ENCODE measurements around the gene ZNF12. TPM values are rescaled to one million over a fixed set of nuclear protein-coding genes. Genes with fewer than 3 reads are reported as not detected.

ZNF12 gene
- total and polyA plus RNA-seq, 2 donors (not counting 1 experiment from before 2014, with no cell fraction given) = 15.9 to 17.8 TPM

DNA sequence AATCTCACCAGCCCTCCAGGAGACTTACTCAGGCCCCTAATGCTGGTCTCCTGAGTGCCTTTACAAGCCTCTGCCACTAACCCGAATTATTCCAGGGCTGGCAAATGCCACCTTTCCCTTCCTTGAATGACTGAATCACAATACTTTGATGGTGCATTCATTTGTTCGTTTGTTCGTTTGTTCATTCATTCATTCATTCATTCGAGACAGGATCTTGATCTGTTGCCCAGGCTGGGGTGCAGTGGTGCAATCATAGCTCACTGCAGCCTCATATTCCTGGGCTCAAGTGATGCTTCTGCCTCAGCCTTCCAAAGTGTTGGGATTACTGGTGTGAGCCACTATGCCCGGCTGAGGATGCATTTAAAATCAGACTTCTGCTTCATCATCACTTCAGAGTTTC lies 6.0 kb downstream of the ZNF12 start:
- Histone ChIP-seq H3K27me3 (ENCODE audit: control insufficient read depth, insufficient read depth, low read length) (no peaks in the 10 kb centered on the region), H3K9me3 (ENCODE audit: control insufficient read depth, insufficient read depth, low read depth, low read length) (peaks cover 2% of the 10 kb centered on the region), H4K20me1 (ENCODE audit: control insufficient read depth, extremely low read depth, insufficient read depth, low read length) (no peaks in the 10 kb centered on the region), H3K27ac (ENCODE audit: insufficient read depth, low read length) (no peak overlapping the region), H3K79me2 (ENCODE audit: control insufficient read depth, insufficient read depth, low read length) (peaks cover 48% of the 10 kb centered on the region), H3K4me2 (ENCODE audit: extremely low read depth, insufficient read depth, low read length) (no peak overlapping the region), H3K4me1 (ENCODE audit: control insufficient read depth, extremely low read depth, insufficient read depth, low read length) (no peaks in the 10 kb centered on the region), H2AFZ (ENCODE audit: low read length) (no peak overlapping the region), H3K4me3 (replicated peaks in 1 of 4; ENCODE audit: control extremely low read depth in 1 of 4, insufficient read depth in 1 of 4, low read depth in 3 of 4, low read length in 4 of 4) (no peak overlapping the region), H3K9ac (ENCODE audit: insufficient read depth, low read length) (no peak overlapping the region), H3K36me3 (ENCODE audit: control insufficient read depth, insufficient read depth, low read length) (peaks cover 12% of the 10 kb centered on the region)
- DNase-seq (ENCODE audit: low read depth in 2 of 2) = no peak
- TF ChIP-seq, protein P1, sequence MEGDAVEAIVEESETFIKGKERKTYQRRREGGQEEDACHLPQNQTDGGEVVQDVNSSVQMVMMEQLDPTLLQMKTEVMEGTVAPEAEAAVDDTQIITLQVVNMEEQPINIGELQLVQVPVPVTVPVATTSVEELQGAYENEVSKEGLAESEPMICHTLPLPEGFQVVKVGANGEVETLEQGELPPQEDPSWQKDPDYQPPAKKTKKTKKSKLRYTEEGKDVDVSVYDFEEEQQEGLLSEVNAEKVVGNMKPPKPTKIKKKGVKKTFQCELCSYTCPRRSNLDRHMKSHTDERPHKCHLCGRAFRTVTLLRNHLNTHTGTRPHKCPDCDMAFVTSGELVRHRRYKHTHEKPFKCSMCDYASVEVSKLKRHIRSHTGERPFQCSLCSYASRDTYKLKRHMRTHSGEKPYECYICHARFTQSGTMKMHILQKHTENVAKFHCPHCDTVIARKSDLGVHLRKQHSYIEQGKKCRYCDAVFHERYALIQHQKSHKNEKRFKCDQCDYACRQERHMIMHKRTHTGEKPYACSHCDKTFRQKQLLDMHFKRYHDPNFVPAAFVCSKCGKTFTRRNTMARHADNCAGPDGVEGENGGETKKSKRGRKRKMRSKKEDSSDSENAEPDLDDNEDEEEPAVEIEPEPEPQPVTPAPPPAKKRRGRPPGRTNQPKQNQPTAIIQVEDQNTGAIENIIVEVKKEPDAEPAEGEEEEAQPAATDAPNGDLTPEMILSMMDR (conservative IDR thresholded peaks at IDR 0.05 in 1 of 2, IDR thresholded peaks at IDR 0.05 in 1 of 2; ENCODE audit: low read depth in 1 of 2, low read length in 2 of 2) = no peak
- no peak for TF ChIP-seq EZH2 (IDR thresholded peaks at IDR 0.05; ENCODE audit: low read length, missing control alignments)

GRCh38 chr7:6691609-6692106 lies 15.1 kb downstream of the ZNF12 start:
- Histone ChIP-seq H3K9me3 (ENCODE audit: control insufficient read depth, insufficient read depth, low read depth, low read length) (peaks cover 21% of the 10 kb centered on the region), H3K4me2 (ENCODE audit: extremely low read depth, insufficient read depth, low read length) (no peak overlapping the region), H2AFZ (ENCODE audit: low read length) (no peak overlapping the region), H3K4me3 (replicated peaks in 1 of 4; ENCODE audit: control extremely low read depth in 1 of 4, insufficient read depth in 1 of 4, low read depth in 3 of 4, low read length in 4 of 4) (no peak overlapping the region), H3K36me3 (ENCODE audit: control insufficient read depth, insufficient read depth, low read length) (peaks cover 9% of the 10 kb centered on the region), H4K20me1 (ENCODE audit: control insufficient read depth, extremely low read depth, insufficient read depth, low read length) (no peaks in the 10 kb centered on the region), H3K79me2 (ENCODE audit: control insufficient read depth, insufficient read depth, low read length) (no peaks in the 10 kb centered on the region), H3K27me3 (ENCODE audit: control insufficient read depth, insufficient read depth, low read length) (no peaks in the 10 kb centered on the region), H3K27ac (ENCODE audit: insufficient read depth, low read length) (no peak overlapping the region), H3K4me1 (ENCODE audit: control insufficient read depth, extremely low read depth, insufficient read depth, low read length) (no peaks in the 10 kb centered on the region), H3K9ac (ENCODE audit: insufficient read depth, low read length) (no peak overlapping the region)
- peak; percentile 40 to 45 for DNase-seq (ENCODE audit: low read depth in 2 of 2)
- TF ChIP-seq EZH2 (IDR thresholded peaks at IDR 0.05; ENCODE audit: low read length, missing control alignments) = no peak
- TF ChIP-seq, protein P1 (conservative IDR thresholded peaks at IDR 0.05 in 1 of 2, IDR thresholded peaks at IDR 0.05 in 1 of 2; ENCODE audit: low read depth in 1 of 2, low read length in 2 of 2) = no peak

- H3K36me3 ChIP-seq (ENCODE audit: control insufficient read depth, insufficient read depth, low read length) = peaks cover 6% of the 10 kb centered on the region
- H3K4me3 ChIP-seq (replicated peaks in 1 of 4; ENCODE audit: control extremely low read depth in 1 of 4, insufficient read depth in 1 of 4, low read depth in 3 of 4, low read length in 4 of 4) = no peak overlapping the region
- H3K27ac ChIP-seq (ENCODE audit: insufficient read depth, low read length) = no peak overlapping the region
- H3K4me1 ChIP-seq (ENCODE audit: control insufficient read depth, extremely low read depth, insufficient read depth, low read length) = no peaks in the 10 kb centered on the region
- H4K20me1 ChIP-seq (ENCODE audit: control insufficient read depth, extremely low read depth, insufficient read depth, low read length) = no peaks in the 10 kb centered on the region
- peaks cover 21% of the 10 kb centered on the region for H3K9me3 ChIP-seq (ENCODE audit: control insufficient read depth, insufficient read depth, low read depth, low read length)
- H3K9ac ChIP-seq (ENCODE audit: insufficient read depth, low read length) = no peak overlapping the region
- no peaks in the 10 kb centered on the region for H3K27me3 ChIP-seq (ENCODE audit: control insufficient read depth, insufficient read depth, low read length)
- TF ChIP-seq EZH2 (IDR thresholded peaks at IDR 0.05; ENCODE audit: low read length, missing control alignments) = no peak
- TF ChIP-seq, protein P1 (conservative IDR thresholded peaks at IDR 0.05 in 1 of 2, IDR thresholded peaks at IDR 0.05 in 1 of 2; ENCODE audit: low read depth in 1 of 2, low read length in 2 of 2) = no peak
- H2AFZ ChIP-seq (ENCODE audit: low read length) = no peak overlapping the region
- H3K79me2 ChIP-seq (ENCODE audit: control insufficient read depth, insufficient read depth, low read length) = no peaks in the 10 kb centered on the region
- no peak for DNase-seq (ENCODE audit: low read depth in 2 of 2)
- no peak overlapping the region for H3K4me2 ChIP-seq (ENCODE audit: extremely low read depth, insufficient read depth, low read length)
These were observed 15.6 kb downstream of the ZNF12 start for GRCh38 chr7:6691103-6691502.

All from fibroblast of lung (primary cell).